Esophagus squamous epithelium (tissue), 4 donors: ENCODE measurements around the gene GRAMD4.

Experiments used
- POLR2A ChIP-seq, 4 donors: fragments of 450-650 bp; IDR thresholded peaks; one replicate each; pipeline ENCODE4 v1.6.1; 2017; ENCODE audit warnings: antibody characterized with exemption in 4 of 4, mild to moderate bottlenecking in 4 of 4, moderate library complexity in 3 of 4
- TF ChIP-seq, protein P1 (sequence below), 6 experiments: fragments of 450-650 bp in 4 of 6; fragments of 200-600 bp in 2 of 6; sonication (generic) in 2 of 6; IDR thresholded peaks; one replicate each; pipeline ENCODE4 v1.5.1; 2016 to 2019; ENCODE audit warnings: antibody characterized with exemption in 6 of 6, mild to moderate bottlenecking in 4 of 6, moderate library complexity in 4 of 6

- TF ChIP-seq, protein P1, sequence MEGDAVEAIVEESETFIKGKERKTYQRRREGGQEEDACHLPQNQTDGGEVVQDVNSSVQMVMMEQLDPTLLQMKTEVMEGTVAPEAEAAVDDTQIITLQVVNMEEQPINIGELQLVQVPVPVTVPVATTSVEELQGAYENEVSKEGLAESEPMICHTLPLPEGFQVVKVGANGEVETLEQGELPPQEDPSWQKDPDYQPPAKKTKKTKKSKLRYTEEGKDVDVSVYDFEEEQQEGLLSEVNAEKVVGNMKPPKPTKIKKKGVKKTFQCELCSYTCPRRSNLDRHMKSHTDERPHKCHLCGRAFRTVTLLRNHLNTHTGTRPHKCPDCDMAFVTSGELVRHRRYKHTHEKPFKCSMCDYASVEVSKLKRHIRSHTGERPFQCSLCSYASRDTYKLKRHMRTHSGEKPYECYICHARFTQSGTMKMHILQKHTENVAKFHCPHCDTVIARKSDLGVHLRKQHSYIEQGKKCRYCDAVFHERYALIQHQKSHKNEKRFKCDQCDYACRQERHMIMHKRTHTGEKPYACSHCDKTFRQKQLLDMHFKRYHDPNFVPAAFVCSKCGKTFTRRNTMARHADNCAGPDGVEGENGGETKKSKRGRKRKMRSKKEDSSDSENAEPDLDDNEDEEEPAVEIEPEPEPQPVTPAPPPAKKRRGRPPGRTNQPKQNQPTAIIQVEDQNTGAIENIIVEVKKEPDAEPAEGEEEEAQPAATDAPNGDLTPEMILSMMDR (IDR thresholded peaks at IDR 0.05): no peak
- no peak for TF ChIP-seq POLR2A (IDR thresholded peaks at IDR 0.05)
Measured at GRCh38 chr22:46727813-46728364, 107.7 kb downstream of the GRAMD4 start.
